HG02981 (cell line): ENCODE results near the gene RNU11.
"Not testable (repeated sequence)": the region's sequence is repeated elsewhere in the genome, so short reads cannot be mapped to it uniquely, and the experiment has no call there.

Experiments
- ATAC-seq: cut with Tn5 transposase; IDR thresholded peaks from one replicate; pipeline ENCODE4 v1.9.1; 2021; ENCODE audit warnings: mild to moderate bottlenecking, moderate library complexity; ENCODE audit not compliant: unreplicated experiment

The RNU11 gene

DNA sequence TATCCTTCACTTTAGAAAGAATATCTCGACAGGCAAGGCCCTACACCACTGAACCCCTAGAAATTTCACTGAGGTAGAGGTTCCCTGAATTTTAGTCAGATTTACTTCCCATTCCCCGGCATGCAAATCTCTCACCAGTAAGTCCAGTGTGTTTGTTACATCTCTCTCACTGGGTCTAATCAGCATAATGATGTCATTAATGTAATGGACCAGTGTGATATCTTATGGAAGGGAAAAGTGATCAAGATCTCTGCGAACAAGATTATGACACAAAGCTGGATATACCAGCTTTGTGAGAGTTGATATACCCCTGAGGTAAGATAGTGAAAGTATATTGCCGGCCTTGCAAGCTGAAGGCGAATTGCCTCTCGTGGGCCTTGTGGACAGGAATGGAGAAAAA is 7.9 kb downstream of the RNU11 start:
- no peak for ATAC-seq

DNA sequence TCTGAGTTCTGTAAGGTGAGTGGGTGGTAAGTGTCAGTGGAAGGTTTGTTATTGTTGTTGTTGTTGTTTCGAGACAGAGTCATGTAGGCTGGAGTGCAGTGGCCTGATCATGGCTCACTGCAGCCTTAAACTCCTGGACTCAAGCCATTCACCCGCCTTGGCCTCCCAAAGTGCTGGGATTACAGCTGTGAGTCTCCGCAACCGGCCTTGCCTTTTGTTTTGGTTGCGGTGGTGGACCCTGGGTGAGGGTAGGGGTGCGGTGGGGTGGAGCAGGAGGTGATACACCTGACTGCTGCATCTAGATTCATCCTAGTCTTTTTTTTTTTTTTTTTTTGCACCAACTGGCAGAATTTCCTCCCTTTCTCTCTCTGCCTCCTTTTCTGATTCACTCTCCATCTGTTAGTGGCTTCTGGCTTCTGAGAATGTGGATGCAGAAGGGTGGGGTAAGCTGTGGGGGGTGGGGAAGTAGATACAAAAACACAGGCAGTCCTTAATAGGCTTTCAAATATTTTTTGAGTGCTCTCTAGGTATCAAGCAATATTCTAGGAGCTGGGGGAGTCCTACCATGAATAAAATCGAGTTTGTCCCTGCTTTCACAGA is 15.6 kb downstream of the RNU11 start:
- ATAC-seq: no peak

DNA sequence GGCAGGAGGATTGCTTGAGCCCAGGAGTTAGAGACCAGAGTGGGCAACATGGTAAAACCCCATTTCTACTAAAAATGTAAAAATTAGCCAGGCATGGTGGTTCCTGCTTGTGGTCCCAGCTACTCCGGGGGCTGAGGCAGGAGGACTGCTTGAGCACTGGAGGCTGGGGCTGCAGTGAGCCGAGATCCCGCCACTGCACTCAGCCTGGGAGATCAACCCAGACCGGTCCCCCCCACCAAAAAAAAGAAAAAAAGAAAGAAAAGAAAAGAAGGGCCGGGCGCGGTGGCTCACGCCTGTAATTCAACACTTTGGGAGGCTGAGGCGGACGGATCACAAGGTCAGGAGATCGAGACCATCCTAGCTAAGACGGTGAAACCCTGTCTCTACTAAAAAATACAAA is 18.4 kb downstream of the RNU11 start:
- no peak for ATAC-seq

DNA sequence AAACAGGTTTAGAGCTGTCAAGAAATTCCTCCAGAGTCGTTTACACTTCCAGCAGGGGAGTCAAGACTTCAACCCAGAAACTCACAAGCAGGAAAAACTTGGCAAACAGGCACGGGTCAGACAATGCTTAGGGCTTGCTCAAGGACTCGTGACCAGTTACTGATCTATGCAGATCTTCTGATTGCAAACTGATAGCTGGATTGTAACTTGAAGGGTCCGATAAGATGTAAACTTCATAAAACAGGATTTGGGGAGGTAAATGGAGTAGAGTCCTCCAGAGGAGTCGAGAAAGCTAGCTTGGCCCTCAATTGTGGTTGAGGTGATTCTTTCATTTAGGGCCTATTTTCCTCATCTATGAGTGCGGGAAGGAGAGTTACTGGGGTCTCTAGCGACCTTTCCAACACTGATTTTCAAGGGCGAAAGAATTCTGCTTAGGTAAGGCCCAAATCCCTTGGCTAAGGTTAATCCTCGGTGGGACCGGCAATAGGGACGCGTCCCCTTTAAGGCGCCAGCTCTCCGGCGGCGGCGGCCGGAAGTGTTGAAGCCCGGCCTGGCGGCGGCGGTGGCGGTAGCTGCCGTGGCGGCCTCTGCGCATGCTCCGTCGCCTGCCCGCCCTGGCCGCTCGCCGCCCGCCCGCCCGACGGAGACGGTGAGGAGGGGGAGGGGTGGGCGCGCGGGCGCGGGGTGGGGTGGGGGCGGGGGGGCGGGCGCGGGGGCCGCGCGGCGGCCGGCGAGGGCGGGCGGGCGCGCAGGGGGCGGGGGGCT is 20.0 kb downstream of the RNU11 start, which contains the start of gene GMEB1:
Gene GMEB1, plus strand, starts transcription at position 594 of the 765 bp plus-strand sequence. CDS start 14,829 bp downstream, outside the sequence.
- peak; percentile 66 for ATAC-seq

DNA sequence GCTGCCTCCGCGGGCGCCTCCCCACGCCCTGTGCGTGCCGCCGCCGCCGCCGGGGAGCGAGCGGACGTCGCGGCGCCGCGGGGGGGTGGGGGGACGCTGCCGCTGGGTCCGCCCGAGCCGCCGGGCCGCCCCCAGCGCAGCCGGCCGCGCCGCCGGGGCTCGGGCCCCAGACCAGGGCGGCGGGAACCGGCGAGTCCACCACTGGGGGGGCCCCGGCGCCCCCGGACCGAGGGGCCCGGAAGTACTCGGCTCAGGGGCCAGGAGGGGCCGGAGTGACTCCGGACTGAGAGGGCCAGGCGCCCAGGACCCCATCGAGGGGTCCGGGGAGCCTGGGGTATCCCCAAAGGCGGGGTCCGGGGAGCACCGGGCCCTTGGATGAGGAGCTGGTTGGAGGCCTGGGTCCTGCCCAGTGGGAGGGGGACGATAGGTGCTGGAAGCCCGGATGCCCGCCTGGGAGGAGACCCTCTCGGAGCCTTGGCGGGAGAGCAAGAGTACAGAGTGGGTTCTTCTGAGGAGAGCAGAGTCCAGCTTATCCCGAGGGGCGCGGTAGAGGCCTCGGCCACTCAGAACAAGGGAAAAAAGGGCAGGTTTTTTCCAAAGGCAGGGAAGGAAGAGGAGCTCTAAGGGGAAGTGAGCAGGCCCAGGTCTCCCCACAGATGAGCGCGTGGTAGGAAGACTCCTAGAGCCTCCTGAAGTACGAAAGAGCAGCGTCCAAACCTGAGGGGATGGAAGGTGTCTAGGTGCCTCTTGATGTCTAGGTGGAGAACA is 20.7 kb downstream of the RNU11 start:
- peak; percentile 45 for ATAC-seq

DNA sequence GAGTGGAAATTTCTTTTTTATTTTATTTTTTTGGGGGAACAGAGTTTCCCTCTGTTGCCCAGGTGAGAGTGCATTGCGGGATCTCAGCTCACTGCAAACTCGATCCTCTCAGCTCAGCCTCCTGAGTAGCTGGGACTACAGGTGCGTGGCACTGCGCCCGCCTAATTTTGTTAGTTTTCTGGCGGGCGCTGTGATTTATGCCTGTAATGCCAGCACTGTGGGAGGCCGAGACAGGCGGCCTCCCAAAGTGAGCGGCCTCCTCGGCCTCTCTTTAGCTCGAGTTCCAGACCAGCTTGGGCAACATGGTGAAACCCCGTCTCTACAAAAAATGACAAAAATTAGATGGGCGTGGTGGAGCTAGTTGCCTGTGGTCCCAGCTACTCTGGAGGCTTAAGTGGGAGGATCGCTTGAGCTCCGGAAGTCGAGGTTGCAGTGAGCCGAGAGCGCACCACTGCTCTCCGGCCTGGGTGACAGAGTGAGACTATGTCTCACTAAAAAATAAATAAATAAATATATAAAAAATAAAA is 22.9 kb downstream of the RNU11 start:
- ATAC-seq: no peak

DNA sequence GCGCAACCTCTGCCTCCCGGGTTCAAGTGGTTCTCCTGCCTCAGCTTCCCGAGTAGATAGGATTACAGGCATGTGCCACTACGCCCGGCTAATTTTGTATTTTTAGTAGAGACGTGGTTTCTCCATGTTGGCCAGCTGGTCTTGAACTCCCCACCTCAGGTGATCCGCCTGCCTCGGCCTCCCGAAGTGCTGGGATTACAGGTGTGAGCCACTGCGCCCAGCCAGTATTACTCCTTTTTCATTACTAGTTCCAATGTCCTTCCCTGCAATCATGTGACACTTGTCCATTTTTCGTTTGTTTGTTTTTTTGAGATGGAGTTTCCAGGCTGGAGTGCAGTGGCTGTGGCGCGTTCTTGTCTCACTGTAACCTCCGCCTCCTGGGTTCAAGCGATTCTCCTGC is 24.6 kb downstream of the RNU11 start:
- not testable (repeated sequence) for ATAC-seq

DNA sequence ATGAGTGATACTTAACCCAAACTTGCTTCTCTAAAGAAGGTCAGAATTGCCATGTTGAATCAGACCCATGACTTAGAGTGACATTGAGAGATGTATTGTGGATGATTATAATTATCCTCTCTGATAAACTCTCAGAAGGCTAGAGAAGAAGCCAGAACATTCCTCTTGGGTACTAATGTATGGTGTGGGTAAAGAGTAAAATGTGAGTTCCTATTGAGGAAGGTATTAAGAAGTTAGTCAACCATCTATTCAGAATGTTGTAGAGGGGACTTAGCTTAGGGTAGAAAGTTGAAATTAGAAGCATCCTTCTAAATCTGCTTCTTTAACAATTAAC is 27.5 kb downstream of the RNU11 start:
- ATAC-seq: no peak

DNA sequence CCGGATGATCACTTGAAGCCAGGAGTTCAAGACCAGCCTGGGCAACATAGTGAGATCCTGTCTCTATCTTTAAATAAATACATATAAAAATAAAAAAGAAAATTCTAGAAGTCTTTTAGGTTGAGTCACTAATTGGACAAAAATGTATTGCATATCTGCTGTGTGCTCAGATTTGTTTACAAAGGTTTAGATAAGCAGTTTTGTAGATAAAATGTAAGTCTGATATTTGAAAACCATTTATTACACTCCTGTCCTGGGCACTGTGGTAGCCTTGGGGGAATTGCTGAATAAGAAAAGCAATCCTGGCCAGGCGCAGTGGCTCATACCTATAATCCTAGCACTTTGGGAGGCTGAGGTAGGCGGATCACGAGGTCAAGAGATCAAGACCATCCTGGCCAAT is 31.8 kb downstream of the RNU11 start:
- no peak for ATAC-seq

DNA sequence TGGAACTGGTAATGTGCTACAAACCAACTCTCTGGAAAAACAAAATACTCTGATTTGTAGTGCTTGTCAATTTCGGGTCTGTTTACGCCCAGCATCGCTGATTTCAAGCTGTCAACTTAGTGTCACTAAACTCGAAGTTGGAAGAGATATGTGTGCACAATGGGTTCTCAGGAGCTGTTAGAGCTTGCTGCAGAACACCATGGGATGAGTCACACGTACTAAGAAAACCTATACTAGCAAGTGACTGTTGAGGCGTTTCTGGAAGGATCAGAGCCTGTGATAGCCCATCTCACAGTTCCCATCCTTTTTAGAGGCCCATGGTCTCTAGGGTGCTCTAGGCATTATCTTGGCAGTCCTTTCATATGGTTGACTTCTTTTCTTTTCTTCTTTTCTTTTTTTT is 34.4 kb downstream of the RNU11 start:
- no peak for ATAC-seq

DNA sequence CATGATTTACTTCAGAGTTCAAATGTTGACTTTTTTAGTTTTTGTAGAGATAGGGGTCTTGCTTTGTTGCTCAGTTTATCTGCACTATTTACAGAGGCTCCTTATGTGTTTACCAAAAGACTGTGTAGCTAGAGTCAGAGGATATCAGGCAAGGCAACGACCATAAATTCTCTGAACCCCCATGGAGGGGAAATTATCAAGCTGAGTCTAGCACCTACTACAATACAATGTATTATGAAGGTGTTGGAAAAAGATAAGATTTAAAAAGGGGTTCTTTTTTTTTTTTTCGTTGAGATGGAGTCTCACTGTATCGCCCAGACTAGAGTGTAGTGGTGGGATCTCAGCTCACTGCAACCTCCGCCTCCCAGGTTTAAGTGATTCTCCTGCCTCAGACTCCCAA is 36.5 kb downstream of the RNU11 start:
- ATAC-seq: no peak

DNA sequence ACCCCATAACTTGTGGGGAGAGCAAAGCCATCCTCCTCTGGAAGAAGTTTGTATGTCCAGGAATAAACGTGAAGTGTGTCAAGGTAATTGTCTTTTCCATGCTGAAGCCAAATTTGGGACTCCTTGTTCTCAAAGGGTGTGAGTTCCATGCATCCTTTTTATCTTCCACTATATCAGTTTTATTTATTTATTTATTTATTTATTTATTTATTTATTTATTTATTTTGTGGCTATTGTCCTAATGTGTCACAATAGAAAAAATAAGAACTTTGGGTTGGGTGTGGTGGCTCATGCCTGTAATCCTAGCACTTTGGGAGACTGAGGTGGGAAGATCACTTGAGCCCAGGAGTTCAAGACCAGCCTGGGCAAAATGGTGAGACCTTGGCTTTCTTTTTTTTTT is 43.2 kb downstream of the RNU11 start:
- not testable (repeated sequence) for ATAC-seq
